Colonic mucosa (tissue), 4 donors: ENCODE measurements around the gene RXFP3. TPM values are rescaled to one million over a fixed set of nuclear protein-coding genes. Genes with fewer than 3 reads are reported as not detected.

Source experiments
- DNase-seq: peaks from one replicate; pipeline ENCODE4 v3.0.0-alpha.2; 2020
- H3K27ac ChIP-seq: fragments of 200-600 bp; one replicate; pipeline ENCODE4 v1.8.0; 2021
- H3K27me3 ChIP-seq: fragments of 200-600 bp; one replicate; pipeline ENCODE4 v1.8.0; 2021
- H3K36me3 ChIP-seq: fragments of 200-600 bp; one replicate; pipeline ENCODE4 v1.8.0; 2021
- H3K4me1 ChIP-seq: fragments of 200-600 bp; one replicate; pipeline ENCODE4 v1.8.0; 2021; ENCODE audit warnings: mild to moderate bottlenecking
- H3K4me3 ChIP-seq: fragments of 200-600 bp; one replicate; pipeline ENCODE4 v1.8.0; 2021
- H3K9ac ChIP-seq, 2 donors: one replicate each; pipeline ENCODE4 v1.7.0; 2013; ENCODE audit warnings: control low read depth in 2 of 2, low read depth in 2 of 2, low read length in 2 of 2
- H3K9me3 ChIP-seq: fragments of 200-600 bp; one replicate; pipeline ENCODE4 v1.8.0; 2021
- CTCF ChIP-seq: fragments of 200-600 bp; IDR thresholded peaks from one replicate; pipeline ENCODE4 v1.8.0; 2022; ENCODE audit warnings: antibody characterized with exemption, mild to moderate bottlenecking
- intact Hi-C: fragments of 100-400 bp; cut with DNase I; formaldehyde crosslinking; loops from one replicate; pipeline ENCODE4 v1.14.1; 2022
- total RNA-seq, 2 donors: library from RNA; stranded (reverse); fragmentation: NEBNext Ultra II Directional in 1 of 2; extraction: Animal tissue kit (Norgen Biotek cat#: 25700) in 1 of 2; gene quantifications; one replicate each; pipeline ENCODE4 v1.2.1, GENCODE V29; 2021
- donor health status: healthy.
- donor health status: DM: no; HTN: no; CAD: no.
- donor health status: DM: no; HTN: no; CAD: no.

The RXFP3 gene
- total RNA-seq, 2 donors from 2014 or later = not detected

GRCh38 chr5:33976307-33976706, 40.1 kb downstream of the RXFP3 start:
- no peaks in the 10 kb centered on the region for H3K36me3 ChIP-seq
- intact Hi-C loops = no loop called here
- no peaks in the 10 kb centered on the region for H3K4me1 ChIP-seq
- no peak overlapping the region for H3K4me3 ChIP-seq
- H3K27ac ChIP-seq = no peak overlapping the region
- H3K27me3 ChIP-seq = no peaks in the 10 kb centered on the region
- no peak for DNase-seq
- no peak overlapping the region for H3K9ac ChIP-seq
- no peak for TF ChIP-seq CTCF
- no peaks in the 10 kb centered on the region for H3K9me3 ChIP-seq

GRCh38 chr5:33978306-33978705, 42.1 kb downstream of the RXFP3 start:
- H3K9me3 ChIP-seq = no peaks in the 10 kb centered on the region
- no peak overlapping the region for H3K9ac ChIP-seq
- H3K27me3 ChIP-seq = no peaks in the 10 kb centered on the region
- H3K36me3 ChIP-seq = no peaks in the 10 kb centered on the region
- no peak for DNase-seq
- no peak overlapping the region for H3K27ac ChIP-seq
- H3K4me1 ChIP-seq = no peaks in the 10 kb centered on the region
- H3K4me3 ChIP-seq = no peak overlapping the region
- no peak for TF ChIP-seq CTCF
- intact Hi-C loops = no loop called here

DNA sequence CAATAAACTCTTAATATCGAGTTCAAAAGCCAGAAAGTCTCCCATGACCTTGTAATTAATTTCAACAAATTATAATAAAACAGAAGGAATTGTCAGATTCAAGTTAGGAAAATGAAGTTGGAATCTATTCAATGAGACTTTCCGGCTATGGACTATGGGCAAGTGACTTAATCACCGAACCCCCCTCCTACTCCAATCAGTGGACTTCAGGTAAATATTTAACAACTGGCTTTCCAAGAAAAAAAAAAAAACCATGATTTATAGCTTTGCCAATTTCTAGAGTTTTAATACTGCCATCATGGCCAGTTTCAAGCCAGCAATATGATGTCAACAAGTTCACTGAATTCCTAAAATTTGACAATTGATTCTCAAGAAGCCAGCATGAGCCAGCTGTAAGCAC, 43.8 kb downstream of the RXFP3 start:
- no peak overlapping the region for H3K27ac ChIP-seq
- H3K36me3 ChIP-seq = no peaks in the 10 kb centered on the region
- intact Hi-C loops = no loop called here
- no peak overlapping the region for H3K9ac ChIP-seq
- no peak for TF ChIP-seq CTCF
- H3K4me1 ChIP-seq = no peaks in the 10 kb centered on the region
- no peaks in the 10 kb centered on the region for H3K27me3 ChIP-seq
- H3K4me3 ChIP-seq = no peak overlapping the region
- H3K9me3 ChIP-seq = no peaks in the 10 kb centered on the region
- no peak for DNase-seq

DNA sequence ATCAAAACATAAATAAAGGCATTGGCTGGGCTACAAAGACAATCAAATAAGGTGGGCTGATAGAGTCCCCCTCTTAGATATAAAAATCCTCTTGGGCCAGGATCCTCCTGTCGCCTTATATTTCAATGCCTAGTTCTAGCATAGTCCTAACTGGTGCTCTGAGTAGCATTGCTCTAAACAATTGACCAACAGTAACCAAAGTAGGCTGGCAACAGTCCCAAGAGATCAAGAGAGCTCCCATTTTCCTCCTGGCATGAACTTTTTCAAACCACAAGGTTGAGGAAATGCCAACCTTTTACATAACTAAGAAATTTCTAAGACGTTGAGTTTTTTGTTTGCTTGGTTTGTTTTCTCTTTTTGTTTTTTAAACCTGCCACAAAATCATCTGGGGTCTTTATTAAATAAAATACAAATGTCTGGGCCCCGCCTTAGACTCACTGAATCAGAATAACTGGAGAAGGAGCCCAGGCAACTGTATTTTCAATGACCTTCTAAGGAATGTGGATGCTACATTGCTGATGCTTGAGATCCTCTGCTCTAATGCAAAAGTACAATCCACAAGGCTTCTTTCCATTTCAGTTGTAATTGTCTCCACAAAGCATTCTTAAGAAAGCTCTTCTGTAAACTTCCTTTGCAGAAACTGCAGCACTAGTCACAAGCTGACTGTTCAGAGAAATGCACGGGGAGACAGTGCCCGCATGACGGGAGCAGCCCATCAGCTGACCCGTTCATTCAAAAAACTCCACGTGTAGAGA, 45.4 kb downstream of the RXFP3 start:
- Histone ChIP-seq H3K9me3 (no peaks in the 10 kb centered on the region), H3K27ac (no peak overlapping the region), H3K9ac (no peak overlapping the region), H3K4me3 (no peak overlapping the region), H3K27me3 (no peaks in the 10 kb centered on the region), H3K4me1 (no peaks in the 10 kb centered on the region), H3K36me3 (no peaks in the 10 kb centered on the region)
- TF ChIP-seq CTCF = no peak
- DNase-seq = no peak
- intact Hi-C loops = no loop called here

DNA sequence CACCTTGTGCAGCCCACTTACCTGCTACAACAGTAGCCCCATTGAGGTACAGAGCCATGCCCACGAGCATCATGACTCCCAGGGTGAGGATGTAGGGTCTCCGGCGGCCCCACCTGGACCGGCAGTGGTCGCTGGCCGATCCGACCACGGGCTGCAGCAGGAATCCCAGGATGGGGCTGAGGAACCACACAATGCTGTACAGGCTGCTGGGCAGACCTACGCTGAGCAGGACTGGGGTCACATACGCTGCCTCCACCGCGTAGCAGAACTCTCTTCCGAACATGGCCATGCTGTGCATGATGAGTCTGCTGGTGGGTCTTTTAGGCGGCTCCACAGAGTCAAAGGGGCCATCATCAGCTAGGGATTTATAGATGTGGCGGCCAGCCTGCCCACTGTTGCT, 48.0 kb downstream of the RXFP3 start:
- Histone ChIP-seq H3K36me3 (peaks cover 6% of the 10 kb centered on the region), H3K9me3 (no peaks in the 10 kb centered on the region), H3K27me3 (no peaks in the 10 kb centered on the region), H3K27ac (no peak overlapping the region), H3K9ac (no peak overlapping the region), H3K4me1 (no peaks in the 10 kb centered on the region), H3K4me3 (no peak overlapping the region)
- intact Hi-C loops = no loop called here
- no peak for DNase-seq
- no peak for TF ChIP-seq CTCF
